OCI-LY1 (cell line): ENCODE data around the gene CMIP.

ENCODE experiments used
- H2AFZ ChIP-seq: fragments of 200-600 bp; sonication (generic), shearing (Covaris generic); 2 replicates; pipeline ENCODE4 v1.6.0; 2014; ENCODE audit warnings: antibody characterized with exemption, mild to moderate bottlenecking, low read length
- H3F3A ChIP-seq: fragments of 200-600 bp; sonication (generic), shearing (Covaris generic); 2 replicates; pipeline ENCODE4 v1.6.0; 2014; ENCODE audit warnings: mild to moderate bottlenecking, antibody characterized with exemption, low read length, moderate library complexity; ENCODE audit not compliant: insufficient read depth
- H3K27ac ChIP-seq: fragments of 200-600 bp; sonication (generic); 2 replicates; pipeline ENCODE4 v1.5.1; 2014; ENCODE audit warnings: low read length, mixed run types, mild to moderate bottlenecking, low read depth; ENCODE audit not compliant: poor library complexity, severe bottlenecking
- H3K27me3 ChIP-seq: fragments of 200-600 bp; sonication (generic); 2 replicates; pipeline ENCODE4 v1.6.0; 2014; ENCODE audit warnings: antibody characterized with exemption, mild to moderate bottlenecking, low read length, moderate library complexity; ENCODE audit not compliant: insufficient read depth
- H3K36me3 ChIP-seq: fragments of 200-600 bp; sonication (generic); 2 replicates; pipeline ENCODE4 v1.6.1; 2014; ENCODE audit warnings: mild to moderate bottlenecking, antibody characterized with exemption, low read length, moderate library complexity, mixed read lengths; ENCODE audit not compliant: insufficient read depth
- H3K4me1 ChIP-seq: fragments of 200-600 bp; sonication (generic); 2 replicates; pipeline ENCODE4 v1.5.1; 2014; ENCODE audit warnings: mild to moderate bottlenecking, low read length, moderate library complexity; ENCODE audit not compliant: insufficient read depth, severe bottlenecking
- H3K4me2 ChIP-seq: fragments of 200-600 bp; sonication (generic), shearing (Covaris generic); 2 replicates; pipeline ENCODE4 v1.6.1; 2014; ENCODE audit warnings: low read length
- H3K4me3 ChIP-seq: fragments of 200-600 bp; sonication (generic); 2 replicates; pipeline ENCODE4 v1.5.1; 2014; ENCODE audit warnings: low read length, low read depth, mild to moderate bottlenecking, mixed read lengths; ENCODE audit not compliant: poor library complexity, severe bottlenecking
- H3K79me2 ChIP-seq: fragments of 200-600 bp; shearing (Covaris generic); 2 replicates; pipeline ENCODE4 v1.6.1; 2016; ENCODE audit warnings: mixed run types, low read length, mixed read lengths; ENCODE audit not compliant: insufficient read depth
- H3K9ac ChIP-seq: fragments of 200-600 bp; sonication (generic), shearing (Covaris generic); 2 replicates; pipeline ENCODE4 v1.6.1; 2014; ENCODE audit warnings: mild to moderate bottlenecking, low read length, mixed read lengths
- H3K9me2 ChIP-seq: fragments of 200-600 bp; sonication (generic), shearing (Covaris generic); 2 replicates; pipeline ENCODE4 v1.6.1; 2014; ENCODE audit warnings: low read depth, mild to moderate bottlenecking, low read length, mixed read lengths
- H3K9me3 ChIP-seq: fragments of 200-600 bp; shearing (Covaris generic); 2 replicates; pipeline ENCODE4 v1.6.1; 2014; ENCODE audit warnings: low read length, mixed read lengths
- H4K20me1 ChIP-seq: fragments of 200-600 bp; sonication (generic), shearing (Covaris generic); 2 replicates; pipeline ENCODE4 v1.6.0; 2016; ENCODE audit warnings: mild to moderate bottlenecking, low read length; ENCODE audit not compliant: insufficient read depth
- EZH2 ChIP-seq: fragments of 200-600 bp; sonication (generic), shearing (Covaris generic); IDR thresholded peaks from 2 replicates; pipeline ENCODE4 v1.8.0; 2017; ENCODE audit warnings: borderline replicate concordance, mixed run types, mild to moderate bottlenecking, antibody characterized with exemption, low read length, moderate library complexity, mixed read lengths
- TF ChIP-seq, protein P1 (sequence below): fragments of 200-600 bp; sonication (generic), shearing (Covaris generic); IDR thresholded peaks from 2 replicates; pipeline ENCODE4 v1.5.1; 2017; ENCODE audit warnings: mild to moderate bottlenecking, antibody characterized with exemption, low read length, moderate library complexity, mixed read lengths

CMIP gene

DNA sequence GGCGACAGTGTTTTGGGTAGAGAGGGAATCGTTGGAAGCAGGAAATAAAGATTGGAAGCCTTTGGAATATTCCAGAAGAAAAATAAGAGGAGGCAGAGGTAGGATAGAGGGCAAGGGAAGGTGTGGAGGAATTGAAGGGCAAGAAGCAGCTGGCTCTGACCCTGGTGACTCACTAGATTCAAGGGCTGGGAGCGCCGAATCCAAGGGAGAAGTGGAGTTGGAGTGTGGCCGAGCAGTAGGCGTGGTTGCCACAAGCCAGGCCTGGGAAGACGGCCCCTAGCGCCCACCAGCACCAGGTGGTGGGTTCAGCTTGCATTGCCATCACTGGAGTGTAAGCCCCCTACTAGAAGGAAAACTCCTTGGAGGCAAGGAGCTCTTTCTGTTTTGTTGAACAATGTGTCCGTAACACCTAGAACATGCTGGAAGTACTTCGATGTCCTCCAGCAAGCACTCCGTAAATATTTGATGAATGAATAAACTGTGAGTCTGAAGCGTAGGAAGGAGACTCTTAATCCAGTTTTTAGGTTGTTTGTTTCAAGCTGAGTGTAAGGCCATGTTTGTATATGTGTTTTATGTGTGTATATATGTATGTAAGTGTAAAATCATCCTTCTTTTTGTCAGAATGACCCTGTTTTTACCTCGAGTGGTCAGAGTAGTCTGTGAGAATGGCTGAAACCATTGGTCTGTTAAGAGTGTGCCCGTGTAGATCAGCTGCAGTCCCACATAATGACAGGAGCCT is 139.5 kb downstream of the CMIP start:
- Histone ChIP-seq H3K4me3 (no peak overlapping the region), H3K4me1 (no peaks in the 10 kb centered on the region), H4K20me1 (no peaks in the 10 kb centered on the region), H3K9ac (no peak overlapping the region), H3K9me3 (no peaks in the 10 kb centered on the region), H2AFZ (no peak overlapping the region), H3K27ac (no peak overlapping the region), H3K79me2 (no peaks in the 10 kb centered on the region; the same call in none of the 2 replicates), H3F3A (no peaks in the 10 kb centered on the region), H3K27me3 (no peaks in the 10 kb centered on the region), H3K9me2 (no peaks in the 10 kb centered on the region), H3K36me3 (peaks cover 5% of the 10 kb centered on the region; the same call in 1 of the 2 replicates), H3K4me2 (no peak overlapping the region)
- TF ChIP-seq EZH2: no peak
- TF ChIP-seq, protein P1, sequence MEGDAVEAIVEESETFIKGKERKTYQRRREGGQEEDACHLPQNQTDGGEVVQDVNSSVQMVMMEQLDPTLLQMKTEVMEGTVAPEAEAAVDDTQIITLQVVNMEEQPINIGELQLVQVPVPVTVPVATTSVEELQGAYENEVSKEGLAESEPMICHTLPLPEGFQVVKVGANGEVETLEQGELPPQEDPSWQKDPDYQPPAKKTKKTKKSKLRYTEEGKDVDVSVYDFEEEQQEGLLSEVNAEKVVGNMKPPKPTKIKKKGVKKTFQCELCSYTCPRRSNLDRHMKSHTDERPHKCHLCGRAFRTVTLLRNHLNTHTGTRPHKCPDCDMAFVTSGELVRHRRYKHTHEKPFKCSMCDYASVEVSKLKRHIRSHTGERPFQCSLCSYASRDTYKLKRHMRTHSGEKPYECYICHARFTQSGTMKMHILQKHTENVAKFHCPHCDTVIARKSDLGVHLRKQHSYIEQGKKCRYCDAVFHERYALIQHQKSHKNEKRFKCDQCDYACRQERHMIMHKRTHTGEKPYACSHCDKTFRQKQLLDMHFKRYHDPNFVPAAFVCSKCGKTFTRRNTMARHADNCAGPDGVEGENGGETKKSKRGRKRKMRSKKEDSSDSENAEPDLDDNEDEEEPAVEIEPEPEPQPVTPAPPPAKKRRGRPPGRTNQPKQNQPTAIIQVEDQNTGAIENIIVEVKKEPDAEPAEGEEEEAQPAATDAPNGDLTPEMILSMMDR: no peak

DNA sequence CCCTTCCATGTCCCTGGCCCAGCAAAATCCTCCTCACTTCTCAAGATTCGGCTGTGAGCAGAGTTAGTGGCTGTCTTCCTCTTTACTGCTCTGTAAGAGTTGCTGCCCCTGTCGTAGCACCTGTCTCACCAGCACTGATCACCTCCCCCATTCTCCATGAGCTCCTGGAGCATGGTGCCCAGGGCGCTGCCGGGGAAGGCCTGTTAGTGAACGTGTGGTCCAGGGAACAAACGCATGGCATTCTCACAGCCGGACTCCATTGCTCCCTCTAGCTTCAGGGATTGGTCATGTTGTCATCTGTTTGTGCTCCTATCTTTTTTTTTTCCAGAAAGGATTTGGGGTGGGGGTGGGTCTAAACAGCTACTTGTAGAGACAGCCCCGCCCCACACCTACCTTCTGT is 141.2 kb downstream of the CMIP start:
- Histone ChIP-seq H3K27me3 (no peaks in the 10 kb centered on the region), H3K27ac (no peak overlapping the region), H2AFZ (no peak overlapping the region), H4K20me1 (no peaks in the 10 kb centered on the region), H3K9ac (no peak overlapping the region), H3K36me3 (peaks cover 5% of the 10 kb centered on the region; the same call in 1 of the 2 replicates), H3K9me3 (no peaks in the 10 kb centered on the region), H3K4me1 (peaks cover 6% of the 10 kb centered on the region), H3K79me2 (no peaks in the 10 kb centered on the region; the same call in none of the 2 replicates), H3K9me2 (no peaks in the 10 kb centered on the region), H3K4me2 (no peak overlapping the region), H3K4me3 (no peak overlapping the region), H3F3A (no peaks in the 10 kb centered on the region)
- TF ChIP-seq EZH2: no peak
- TF ChIP-seq, protein P1: peak; percentile 30; the same call in 1 of the 2 replicates

DNA sequence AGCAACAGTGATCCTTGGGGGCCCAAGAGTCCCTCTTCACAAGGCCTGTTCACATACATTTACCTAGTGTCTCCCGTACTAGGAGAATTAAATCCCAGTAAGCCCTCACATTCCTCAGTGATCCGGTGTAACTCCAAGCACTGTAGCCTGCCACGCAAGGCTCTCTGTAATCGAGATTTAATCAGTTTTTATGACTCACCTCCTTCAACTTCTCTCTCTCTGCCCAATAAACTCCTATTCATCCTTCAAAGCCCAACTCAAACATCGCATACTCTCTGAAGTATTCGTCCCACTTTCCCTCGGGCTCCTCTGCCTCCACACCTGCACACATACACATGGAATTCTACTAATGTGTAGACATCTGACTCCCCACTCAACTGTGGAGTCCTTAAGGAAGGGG is 141.8 kb downstream of the CMIP start:
- H4K20me1 ChIP-seq: no peaks in the 10 kb centered on the region
- no peak overlapping the region for H3K9ac ChIP-seq
- no peak overlapping the region for H3K4me2 ChIP-seq
- peaks cover 13% of the 10 kb centered on the region for H3K4me1 ChIP-seq
- H3K9me2 ChIP-seq: no peaks in the 10 kb centered on the region
- no peaks in the 10 kb centered on the region for H3K27me3 ChIP-seq
- TF ChIP-seq EZH2: no peak
- TF ChIP-seq, protein P1: no peak
- H3K36me3 ChIP-seq: peaks cover 5% of the 10 kb centered on the region; the same call in 1 of the 2 replicates
- no peaks in the 10 kb centered on the region for H3K9me3 ChIP-seq
- H2AFZ ChIP-seq: no peak overlapping the region
- no peak overlapping the region for H3K27ac ChIP-seq
- no peaks in the 10 kb centered on the region; the same call in 1 of the 2 replicates for H3F3A ChIP-seq
- H3K4me3 ChIP-seq: no peak overlapping the region
- no peaks in the 10 kb centered on the region; the same call in none of the 2 replicates for H3K79me2 ChIP-seq
